ENCODE results near the gene TMUB1.

Gene TMUB1

GRCh38 chr7:151079199-151079910 is 3.9 kb downstream of the TMUB1 start:
- TF ChIP-seq EZH2 (IDR thresholded peaks at IDR 0.05; ENCODE audit: borderline replicate concordance, low read depth, low read length, severe bottlenecking): no peak
- no peak for TF ChIP-seq CTCF (IDR thresholded peaks at IDR 0.05; ENCODE audit: borderline replicate concordance, extremely low read depth, low read length, poor library complexity, severe bottlenecking)

GRCh38 chr7:151078233-151079040 is 4.9 kb downstream of the TMUB1 start:
- TF ChIP-seq EZH2 (IDR thresholded peaks at IDR 0.05; ENCODE audit: borderline replicate concordance, low read depth, low read length, severe bottlenecking) (no peak), CTCF (IDR thresholded peaks at IDR 0.05; ENCODE audit: borderline replicate concordance, extremely low read depth, low read length, poor library complexity, severe bottlenecking) (no peak)
- Histone ChIP-seq H3K79me2 (ENCODE audit: insufficient read depth, low read length) (peaks cover 49% of the 10 kb centered on the region), H3K4me1 (ENCODE audit: insufficient read depth, low read length) (peaks cover 46% of the 10 kb centered on the region), H3K9ac (ENCODE audit: low read depth, low read length) (no peak overlapping the region), H2AFZ (ENCODE audit: low read depth, low read length) (no peak overlapping the region), H3K9me3 (ENCODE audit: insufficient read depth, low read length, severe bottlenecking) (no peaks in the 10 kb centered on the region), H3K36me3 (ENCODE audit: insufficient read depth, low read length) (peaks cover 76% of the 10 kb centered on the region), H3K27me3 (ENCODE audit: insufficient read depth, low read length, poor library complexity) (no peaks in the 10 kb centered on the region), H4K20me1 (ENCODE audit: insufficient read depth, low read length) (peaks cover 39% of the 10 kb centered on the region), H3K4me2 (ENCODE audit: insufficient read depth, low read length) (peak overlapping the region; percentile 97), H3K4me3 (ENCODE audit: low read depth in 1 of 2, low read length in 2 of 2) (peak overlapping the region in 1 of 2 experiments; percentile 93; a peak in 1 of 4 replicates), H3K27ac (ENCODE audit: low read length) (0 out of 2 replicates have a peak overlapping the region, but pooled peaks have one; percentile 13)
- DNase-seq: peak; percentile 30
- no peak for ATAC-seq (ENCODE audit: insufficient read depth, low read depth)

More at GRCh38 chr7:151079199-151079910, 3.9 kb downstream of the TMUB1 start:
- Histone ChIP-seq H3K9me3 (ENCODE audit: insufficient read depth, low read length, severe bottlenecking) (no peaks in the 10 kb centered on the region), H3K4me1 (ENCODE audit: insufficient read depth, low read length) (peaks cover 55% of the 10 kb centered on the region), H3K4me2 (ENCODE audit: insufficient read depth, low read length) (peak overlapping the region; percentile 97), H3K79me2 (ENCODE audit: insufficient read depth, low read length) (peaks cover 49% of the 10 kb centered on the region), H4K20me1 (ENCODE audit: insufficient read depth, low read length) (peaks cover 39% of the 10 kb centered on the region), H3K9ac (ENCODE audit: low read depth, low read length) (peak overlapping the region; percentile 99), H3K36me3 (ENCODE audit: insufficient read depth, low read length) (peaks cover 67% of the 10 kb centered on the region), H3K27ac (ENCODE audit: low read length) (peak overlapping the region; percentile 92), H3K4me3 (ENCODE audit: low read depth in 1 of 2, low read length in 2 of 2) (peak overlapping the region; percentile 91 to 93; a peak in 3 of 4 replicates), H3K27me3 (ENCODE audit: insufficient read depth, low read length, poor library complexity) (no peaks in the 10 kb centered on the region), H2AFZ (ENCODE audit: low read depth, low read length) (no peak overlapping the region)
- DNase-seq: no peak
- no peak for ATAC-seq (ENCODE audit: insufficient read depth, low read depth)

- peaks cover 76% of the 10 kb centered on the region for H3K36me3 ChIP-seq (ENCODE audit: insufficient read depth, low read length)
- no peak for TF ChIP-seq EZH2 (IDR thresholded peaks at IDR 0.05; ENCODE audit: borderline replicate concordance, low read depth, low read length, severe bottlenecking)
- no peak for TF ChIP-seq CTCF (IDR thresholded peaks at IDR 0.05; ENCODE audit: borderline replicate concordance, extremely low read depth, low read length, poor library complexity, severe bottlenecking)
- no peaks in the 10 kb centered on the region for H3K9me3 ChIP-seq (ENCODE audit: insufficient read depth, low read length, severe bottlenecking)
- peaks cover 39% of the 10 kb centered on the region for H4K20me1 ChIP-seq (ENCODE audit: insufficient read depth, low read length)
- H3K4me2 ChIP-seq (ENCODE audit: insufficient read depth, low read length): no peak overlapping the region
- no peak overlapping the region for H3K9ac ChIP-seq (ENCODE audit: low read depth, low read length)
- ATAC-seq (ENCODE audit: insufficient read depth, low read depth) (no peak), DNase-seq (no peak)
- no peaks in the 10 kb centered on the region for H3K27me3 ChIP-seq (ENCODE audit: insufficient read depth, low read length, poor library complexity)
- H3K4me1 ChIP-seq (ENCODE audit: insufficient read depth, low read length): peaks cover 45% of the 10 kb centered on the region
- H3K4me3 ChIP-seq (ENCODE audit: low read depth in 1 of 2, low read length in 2 of 2): no peak overlapping the region
- 0 out of 2 replicates have a peak overlapping the region, but pooled peaks have one; percentile 13 for H3K27ac ChIP-seq (ENCODE audit: low read length)
- H2AFZ ChIP-seq (ENCODE audit: low read depth, low read length): no peak overlapping the region
- H3K79me2 ChIP-seq (ENCODE audit: insufficient read depth, low read length): peaks cover 44% of the 10 kb centered on the region
These were observed 5.5 kb downstream of the TMUB1 start for GRCh38 chr7:151077705-151078232.

Data from DND-41 (cell line).